ENCODE measurements around the gene TPK1.
"Not testable (repeated sequence)": the region's sequence is repeated elsewhere in the genome, so short reads cannot be mapped to it uniquely, and the experiment has no call there.

Gene TPK1

GRCh38 chr7:144428431-144428830 is 407.4 kb downstream of the TPK1 start:
- H3K9me3 ChIP-seq (ENCODE audit: low read length), result peaks cover 3% of the 10 kb centered on the region; the same call in 1 of the 2 replicates

GRCh38 chr7:144427539-144427938 is 408.3 kb downstream of the TPK1 start:
- not testable (repeated sequence) for H3K27me3 ChIP-seq (ENCODE audit: insufficient read depth, low read length); H3K9me2 ChIP-seq (ENCODE audit: low read depth, low read length); H4K20me1 ChIP-seq (ENCODE audit: insufficient read depth, low read length); H3K4me3 ChIP-seq (ENCODE audit: low read depth, low read length, poor library complexity, severe bottlenecking); H3K27ac ChIP-seq (ENCODE audit: low read depth, low read length, poor library complexity, severe bottlenecking); H2AFZ ChIP-seq (ENCODE audit: low read length); H3F3A ChIP-seq (ENCODE audit: insufficient read depth, low read length); H3K36me3 ChIP-seq (ENCODE audit: insufficient read depth, low read length); H3K4me2 ChIP-seq (ENCODE audit: low read length); H3K9ac ChIP-seq (ENCODE audit: low read length); H3K79me2 ChIP-seq (ENCODE audit: insufficient read depth, low read length); H3K4me1 ChIP-seq (ENCODE audit: insufficient read depth, low read length, severe bottlenecking); H3K9me3 ChIP-seq (ENCODE audit: low read length)

More at GRCh38 chr7:144428431-144428830, 407.4 kb downstream of the TPK1 start:
- TF ChIP-seq EZH2 (IDR thresholded peaks at IDR 0.05; ENCODE audit: borderline replicate concordance, low read length) (no peak), CTCF (IDR thresholded peaks at IDR 0.05; ENCODE audit: low read length) (no peak)
- Histone ChIP-seq H3F3A (ENCODE audit: insufficient read depth, low read length) (no peaks in the 10 kb centered on the region), H3K9me2 (ENCODE audit: low read depth, low read length) (no peaks in the 10 kb centered on the region; the same call in 1 of the 2 replicates), H3K36me3 (ENCODE audit: insufficient read depth, low read length) (no peaks in the 10 kb centered on the region), H3K79me2 (ENCODE audit: insufficient read depth, low read length) (no peaks in the 10 kb centered on the region), H3K4me1 (ENCODE audit: insufficient read depth, low read length, severe bottlenecking) (no peaks in the 10 kb centered on the region), H4K20me1 (ENCODE audit: insufficient read depth, low read length) (no peaks in the 10 kb centered on the region), H3K27ac (ENCODE audit: low read depth, low read length, poor library complexity, severe bottlenecking) (no peak overlapping the region), H3K27me3 (ENCODE audit: insufficient read depth, low read length) (no peaks in the 10 kb centered on the region), H3K4me2 (ENCODE audit: low read length) (no peak overlapping the region), H3K9ac (ENCODE audit: low read length) (no peak overlapping the region), H2AFZ (ENCODE audit: low read length) (no peak overlapping the region), H3K4me3 (ENCODE audit: low read depth, low read length, poor library complexity, severe bottlenecking) (no peak overlapping the region)

GRCh38 chr7:144418931-144419330 is 416.9 kb downstream of the TPK1 start:
- not testable (repeated sequence) for H3K36me3 ChIP-seq (ENCODE audit: insufficient read depth, low read length); H3K27ac ChIP-seq (ENCODE audit: low read depth, low read length, poor library complexity, severe bottlenecking); H3K9me3 ChIP-seq (ENCODE audit: low read length); H4K20me1 ChIP-seq (ENCODE audit: insufficient read depth, low read length); H2AFZ ChIP-seq (ENCODE audit: low read length); H3K27me3 ChIP-seq (ENCODE audit: insufficient read depth, low read length); H3K9me2 ChIP-seq (ENCODE audit: low read depth, low read length); H3K79me2 ChIP-seq (ENCODE audit: insufficient read depth, low read length); H3K4me1 ChIP-seq (ENCODE audit: insufficient read depth, low read length, severe bottlenecking); H3K4me2 ChIP-seq (ENCODE audit: low read length); H3F3A ChIP-seq (ENCODE audit: insufficient read depth, low read length); H3K9ac ChIP-seq (ENCODE audit: low read length); H3K4me3 ChIP-seq (ENCODE audit: low read depth, low read length, poor library complexity, severe bottlenecking)

GRCh38 chr7:144416341-144416740 is 419.5 kb downstream of the TPK1 start:
- H4K20me1 ChIP-seq (ENCODE audit: insufficient read depth, low read length), result no peaks in the 10 kb centered on the region
- no peaks in the 10 kb centered on the region for H3K9me3 ChIP-seq (ENCODE audit: low read length)
- no peaks in the 10 kb centered on the region for H3K4me1 ChIP-seq (ENCODE audit: insufficient read depth, low read length, severe bottlenecking)
- H3K27ac ChIP-seq (ENCODE audit: low read depth, low read length, poor library complexity, severe bottlenecking), result no peak overlapping the region
- H3K79me2 ChIP-seq (ENCODE audit: insufficient read depth, low read length), result no peaks in the 10 kb centered on the region
- no peak overlapping the region for H3K4me2 ChIP-seq (ENCODE audit: low read length)
- no peaks in the 10 kb centered on the region for H3K9me2 ChIP-seq (ENCODE audit: low read depth, low read length)
- no peaks in the 10 kb centered on the region for H3F3A ChIP-seq (ENCODE audit: insufficient read depth, low read length)
- H3K4me3 ChIP-seq (ENCODE audit: low read depth, low read length, poor library complexity, severe bottlenecking), result no peak overlapping the region
- no peak for TF ChIP-seq CTCF (IDR thresholded peaks at IDR 0.05; ENCODE audit: low read length)
- TF ChIP-seq EZH2 (IDR thresholded peaks at IDR 0.05; ENCODE audit: borderline replicate concordance, low read length), result no peak
- no peak overlapping the region for H2AFZ ChIP-seq (ENCODE audit: low read length)
- H3K9ac ChIP-seq (ENCODE audit: low read length), result no peak overlapping the region
- no peaks in the 10 kb centered on the region for H3K27me3 ChIP-seq (ENCODE audit: insufficient read depth, low read length)
- no peaks in the 10 kb centered on the region for H3K36me3 ChIP-seq (ENCODE audit: insufficient read depth, low read length)

Data from OCI-LY1 (cell line).